Measurements from ENCODE around the gene RAD50. TPM values are rescaled to one million over a fixed set of nuclear protein-coding genes. Genes with fewer than 3 reads are reported as not detected.
"Not testable (repeated sequence)": the region's sequence is repeated elsewhere in the genome, so short reads cannot be mapped to it uniquely, and the experiment has no call there.

Gene RAD50
- total RNA-seq, 2 experiments from 2014 or later: 30.4 to 34.5 TPM

DNA sequence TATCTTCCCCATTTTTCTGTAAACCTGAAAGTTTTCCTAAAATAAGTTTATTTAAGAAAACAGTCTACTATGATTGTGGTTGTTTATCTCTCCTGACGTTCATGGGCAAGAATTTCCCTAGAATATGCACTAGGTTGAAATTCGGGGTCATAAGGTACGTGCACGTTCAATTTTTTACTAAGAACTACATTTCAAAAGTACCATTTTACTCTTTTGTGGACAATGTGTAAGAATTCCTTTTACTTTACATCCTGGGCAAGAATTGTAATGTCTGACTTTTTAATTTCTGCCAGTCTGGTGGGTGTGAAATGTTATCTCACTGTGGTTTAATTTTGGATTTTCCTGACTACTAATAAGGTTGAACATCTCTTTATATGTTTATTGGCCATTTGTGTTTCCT is 25.8 kb upstream of the RAD50 start:
- Mint-ChIP-seq H3K27me3 (ENCODE audit: low read depth) (peaks cover 13% of the 10 kb centered on the region), H3K4me3 (no peak overlapping the region), H3K36me3 (ENCODE audit: low read depth) (no peaks in the 10 kb centered on the region), H3K27ac (no peak overlapping the region), H3K9me3 (ENCODE audit: insufficient read depth) (no peaks in the 10 kb centered on the region), H3K4me1 (ENCODE audit: low read depth) (peaks cover 35% of the 10 kb centered on the region)
- DNase-seq (no peak), ATAC-seq (no peak)
- CTCF ChIA-PET: interaction anchor here (1.6 kb wide), 1 partner anchor 288 kb away, joined by 8 read pairs; no protein-coding TSS in a partner anchor
- POLR2A ChIA-PET: no interaction called here

GRCh38 chr5:132539716-132540115 is 17.1 kb upstream of the RAD50 start:
- H3K4me1 Mint-ChIP-seq (ENCODE audit: low read depth): peaks cover 15% of the 10 kb centered on the region
- no peak overlapping the region for H3K27ac Mint-ChIP-seq
- POLR2A ChIA-PET: no interaction called here
- no peaks in the 10 kb centered on the region for H3K9me3 Mint-ChIP-seq (ENCODE audit: insufficient read depth)
- CTCF ChIA-PET: no interaction called here
- no peak overlapping the region for H3K4me3 Mint-ChIP-seq
- DNase-seq: no peak
- no peak for ATAC-seq
- H3K27me3 Mint-ChIP-seq (ENCODE audit: low read depth): peaks cover 11% of the 10 kb centered on the region
- H3K36me3 Mint-ChIP-seq (ENCODE audit: low read depth): no peaks in the 10 kb centered on the region

DNA sequence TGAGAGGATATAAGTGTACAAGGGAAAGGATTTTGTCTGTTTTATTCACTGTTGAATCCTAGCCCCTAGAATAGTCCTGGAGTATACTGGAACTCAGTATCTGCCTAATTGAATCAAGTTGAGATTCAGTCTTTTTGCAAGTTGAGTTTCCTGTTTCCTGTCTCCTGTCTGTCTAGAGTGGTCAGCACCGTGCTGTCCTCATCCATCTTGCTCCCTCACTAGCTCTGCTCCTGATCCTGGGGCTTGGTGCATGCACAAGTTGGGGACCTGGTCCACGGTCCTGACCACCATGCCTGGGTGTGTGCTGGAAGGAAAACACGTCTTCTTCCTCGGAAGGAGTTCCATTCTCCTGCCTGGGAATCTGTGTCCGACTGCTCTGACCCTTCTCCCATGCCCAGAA is 16.6 kb upstream of the RAD50 start:
- POLR2A ChIA-PET: no interaction called here
- Mint-ChIP-seq H3K36me3 (ENCODE audit: low read depth) (no peaks in the 10 kb centered on the region), H3K27me3 (ENCODE audit: low read depth) (peaks cover 8% of the 10 kb centered on the region), H3K4me1 (ENCODE audit: low read depth) (peaks cover 15% of the 10 kb centered on the region), H3K4me3 (no peak overlapping the region), H3K9me3 (ENCODE audit: insufficient read depth) (no peaks in the 10 kb centered on the region), H3K27ac (no peak overlapping the region)
- ATAC-seq: no peak
- no peak for DNase-seq
- CTCF ChIA-PET: interaction anchor here (1.0 kb wide), 1 partner anchor 223 kb away, joined by 3 read pairs; no protein-coding TSS in a partner anchor

- no peak for ATAC-seq
- ChIA-PET CTCF (interaction anchor here (1.0 kb wide), 1 partner anchor 222 kb away, joined by 3 read pairs; no protein-coding TSS in a partner anchor), POLR2A (no interaction called here)
- H3K27me3 Mint-ChIP-seq (ENCODE audit: low read depth): peaks cover 3% of the 10 kb centered on the region
- no peaks in the 10 kb centered on the region for H3K36me3 Mint-ChIP-seq (ENCODE audit: low read depth)
- no peak overlapping the region for H3K4me3 Mint-ChIP-seq
- no peak for DNase-seq
- H3K4me1 Mint-ChIP-seq (ENCODE audit: low read depth): peaks cover 15% of the 10 kb centered on the region
- H3K27ac Mint-ChIP-seq: no peak overlapping the region
- no peaks in the 10 kb centered on the region for H3K9me3 Mint-ChIP-seq (ENCODE audit: insufficient read depth)
These were observed 16.0 kb upstream of the RAD50 start for GRCh38 chr5:132540764-132541163.

DNA sequence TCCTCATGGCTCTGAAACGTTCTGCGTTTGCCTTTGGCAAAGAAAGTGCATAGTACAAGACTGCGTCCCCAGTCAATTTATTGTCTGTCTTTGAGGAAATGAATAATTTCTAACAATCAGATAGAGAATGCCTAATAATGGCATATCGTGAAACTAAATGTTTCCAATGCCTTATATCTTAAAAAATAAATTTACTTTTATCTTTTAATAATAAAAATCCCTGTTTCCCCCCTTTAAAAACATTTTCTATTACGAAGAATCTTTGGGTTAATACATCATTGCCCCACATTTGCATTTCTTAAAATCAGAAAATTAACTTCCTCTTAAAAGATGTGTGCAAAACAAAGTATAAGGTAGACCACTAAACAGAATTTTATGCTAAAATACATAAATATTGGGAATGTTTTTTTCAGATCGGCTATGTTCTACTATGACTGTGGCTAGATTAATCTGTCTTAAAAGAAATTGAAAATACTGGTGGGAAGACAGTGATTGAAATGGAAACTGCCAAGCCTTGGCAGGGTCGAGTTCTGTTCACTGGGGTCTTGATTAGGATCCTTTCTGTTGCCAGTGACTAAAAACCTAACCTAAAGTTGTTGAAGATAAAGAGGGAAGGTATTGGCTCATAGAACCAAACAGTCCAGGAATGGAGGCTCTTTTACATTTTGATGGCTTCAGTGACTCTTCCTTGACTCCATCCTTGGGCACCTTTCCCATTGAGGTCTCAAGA is 13.1 kb upstream of the RAD50 start, which contains the start of gene IL5:
Gene IL5, minus strand, starts transcription at position 51 of the 730 bp plus-strand sequence. Its CDS starts 44 bp downstream, at position 7.
- ChIA-PET POLR2A (no interaction called here), CTCF (interaction anchor here (1.1 to 5.8 kb wide), 2 partner anchors 14 to 17 kb away, joined by 3 to 27 read pairs; partner anchors contain the start of gene RAD50)
- no peaks in the 10 kb centered on the region for H3K27me3 Mint-ChIP-seq (ENCODE audit: low read depth)
- H3K36me3 Mint-ChIP-seq (ENCODE audit: low read depth): no peaks in the 10 kb centered on the region
- H3K9me3 Mint-ChIP-seq (ENCODE audit: insufficient read depth): no peaks in the 10 kb centered on the region
- no peak within 1 kb of the TSS for H3K27ac Mint-ChIP-seq
- H3K4me1 Mint-ChIP-seq (ENCODE audit: low read depth): peaks cover 19% of the 10 kb centered on the region
- no peak within 1 kb of the TSS for H3K4me3 Mint-ChIP-seq
- no peak for DNase-seq
- no peak for ATAC-seq

GRCh38 chr5:132546108-132546507 is 10.7 kb upstream of the RAD50 start:
- ChIA-PET POLR2A (interaction anchor here (0.7 to 1.1 kb wide), 2 partner anchors 11 to 377 kb away, joined by 3 to 4 read pairs; partner anchors contain the start of gene RAD50), CTCF (interaction anchor here (0.9 to 5.8 kb wide), 2 partner anchors 12 to 19 kb away, joined by 3 to 27 read pairs; no protein-coding TSS in a partner anchor)
- Mint-ChIP-seq H3K27me3 (ENCODE audit: low read depth) (no peaks in the 10 kb centered on the region), H3K36me3 (ENCODE audit: low read depth) (no peaks in the 10 kb centered on the region), H3K4me3 (no peak overlapping the region), H3K4me1 (ENCODE audit: low read depth) (peaks cover 12% of the 10 kb centered on the region), H3K27ac (no peak overlapping the region), H3K9me3 (ENCODE audit: insufficient read depth) (no peaks in the 10 kb centered on the region)
- ATAC-seq (no peak), DNase-seq (no peak)

DNA sequence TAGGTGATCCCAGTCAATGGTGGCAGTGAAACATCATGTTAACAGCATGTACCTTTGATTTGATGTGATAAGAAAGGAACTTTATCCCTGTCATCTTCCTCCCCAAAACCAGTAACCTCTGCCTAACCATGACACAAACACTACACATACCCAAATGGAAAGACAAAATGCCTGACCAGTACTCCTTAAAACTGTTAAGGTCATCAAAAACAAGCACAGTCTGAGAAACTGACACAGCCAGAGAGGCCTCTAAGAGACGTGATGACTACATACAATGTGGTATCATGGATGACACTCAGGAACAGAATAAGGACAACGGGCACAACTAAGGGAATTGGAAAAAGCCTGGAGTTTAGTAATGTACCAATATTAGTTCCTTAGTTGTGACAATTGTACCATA is 9.5 kb upstream of the RAD50 start:
- CTCF ChIA-PET: interaction anchor here (1.0 to 5.8 kb wide), 3 partner anchors 10 to 53 kb away, joined by 3 to 27 read pairs (median 3); no protein-coding TSS in a partner anchor

GRCh38 chr5:132548834-132549233 is 7.9 kb upstream of the RAD50 start:
- H3K27ac Mint-ChIP-seq; ATAC-seq; H3K4me1 Mint-ChIP-seq (ENCODE audit: low read depth); H3K27me3 Mint-ChIP-seq (ENCODE audit: low read depth); H3K4me3 Mint-ChIP-seq; H3K9me3 Mint-ChIP-seq (ENCODE audit: insufficient read depth); POLR2A ChIA-PET; DNase-seq; H3K36me3 Mint-ChIP-seq (ENCODE audit: low read depth): not testable (repeated sequence)
- CTCF ChIA-PET: interaction anchor here (1.1 to 1.3 kb wide), 3 partner anchors 23 to 189 kb away, joined by 3 to 4 read pairs (median 3); partner anchors contain the start of gene KIF3A

More for the DNA sequence above, 9.5 kb upstream of the RAD50 start:
- Mint-ChIP-seq H3K9me3 (ENCODE audit: insufficient read depth) (no peaks in the 10 kb centered on the region), H3K4me1 (ENCODE audit: low read depth) (peaks cover 12% of the 10 kb centered on the region), H3K4me3 (no peak overlapping the region), H3K36me3 (ENCODE audit: low read depth) (no peaks in the 10 kb centered on the region), H3K27ac (no peak overlapping the region), H3K27me3 (ENCODE audit: low read depth) (no peaks in the 10 kb centered on the region)
- DNase-seq (no peak), ATAC-seq (no peak)
- POLR2A ChIA-PET: no interaction called here

DNA sequence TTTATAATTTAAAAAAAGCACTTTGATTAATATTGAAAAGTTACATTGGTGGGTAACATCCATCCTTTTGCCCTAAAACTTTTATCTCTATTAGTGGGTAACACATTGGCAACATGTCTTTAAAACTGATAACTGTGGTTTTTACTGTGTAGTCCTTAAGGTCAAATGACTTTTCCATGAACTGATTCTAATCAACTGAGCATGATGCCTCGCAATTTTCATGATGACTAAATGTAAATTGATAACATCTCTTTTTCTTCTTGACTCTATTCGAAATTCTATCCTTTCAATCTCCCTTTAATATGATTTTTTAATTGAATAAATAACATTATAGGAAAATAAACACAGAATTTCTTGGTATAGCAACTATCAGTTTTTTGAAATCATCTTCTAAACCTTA is 7.2 kb upstream of the RAD50 start:
- Mint-ChIP-seq H3K27ac (no peak overlapping the region), H3K4me3 (no peak overlapping the region), H3K27me3 (ENCODE audit: low read depth) (no peaks in the 10 kb centered on the region), H3K36me3 (ENCODE audit: low read depth) (no peaks in the 10 kb centered on the region), H3K9me3 (ENCODE audit: insufficient read depth) (no peaks in the 10 kb centered on the region), H3K4me1 (ENCODE audit: low read depth) (peaks cover 6% of the 10 kb centered on the region)
- ChIA-PET CTCF (no interaction called here), POLR2A (no interaction called here)
- DNase-seq (no peak), ATAC-seq (no peak)

DNA sequence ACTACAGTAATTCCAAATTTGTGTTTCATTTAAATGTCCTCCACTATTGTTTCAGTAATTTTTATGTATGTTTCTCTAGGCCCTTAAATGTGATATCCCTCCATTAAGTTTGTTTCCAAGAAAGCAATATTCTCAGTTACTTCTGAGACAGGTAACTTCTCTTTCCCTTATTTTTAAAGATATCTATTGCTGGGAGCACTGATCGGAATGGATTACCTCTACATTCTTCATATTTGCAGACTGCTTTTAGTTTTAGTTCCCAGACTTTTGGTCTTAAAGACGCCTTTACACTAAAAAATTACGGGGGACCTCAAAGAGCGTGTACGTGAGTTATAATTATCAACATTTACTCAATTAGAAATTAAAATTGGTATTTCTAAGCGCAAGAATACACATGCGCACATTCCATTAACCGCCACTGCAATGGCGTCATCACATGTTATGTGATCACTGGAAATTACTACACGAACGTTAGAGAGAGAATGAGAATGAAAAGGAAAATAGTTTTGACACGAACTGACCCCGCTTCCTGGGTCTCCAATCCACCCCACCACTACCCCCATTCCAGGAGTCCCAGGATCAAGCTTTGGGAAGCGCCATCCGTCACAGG is 519 bp upstream of the RAD50 start:
- Mint-ChIP-seq H3K4me3 (peak overlapping the region; percentile 98), H3K9me3 (ENCODE audit: insufficient read depth) (no peaks in the 10 kb centered on the region), H3K4me1 (ENCODE audit: low read depth) (peaks cover 23% of the 10 kb centered on the region), H3K36me3 (ENCODE audit: low read depth) (peaks cover 6% of the 10 kb centered on the region), H3K27me3 (ENCODE audit: low read depth) (no peaks in the 10 kb centered on the region), H3K27ac (peak overlapping the region; percentile 98)
- ChIA-PET POLR2A (interaction anchor here (0.8 to 1.2 kb wide), 7 partner anchors 10 to 301 kb away, joined by 3 to 10 read pairs (median 4); no protein-coding TSS in a partner anchor), CTCF (interaction anchor here (1.3 to 2.1 kb wide), 3 partner anchors 10 to 29 kb away, joined by 3 to 9 read pairs (median 4); no protein-coding TSS in a partner anchor)
- no peak for ATAC-seq
- DNase-seq: no peak

DNA sequence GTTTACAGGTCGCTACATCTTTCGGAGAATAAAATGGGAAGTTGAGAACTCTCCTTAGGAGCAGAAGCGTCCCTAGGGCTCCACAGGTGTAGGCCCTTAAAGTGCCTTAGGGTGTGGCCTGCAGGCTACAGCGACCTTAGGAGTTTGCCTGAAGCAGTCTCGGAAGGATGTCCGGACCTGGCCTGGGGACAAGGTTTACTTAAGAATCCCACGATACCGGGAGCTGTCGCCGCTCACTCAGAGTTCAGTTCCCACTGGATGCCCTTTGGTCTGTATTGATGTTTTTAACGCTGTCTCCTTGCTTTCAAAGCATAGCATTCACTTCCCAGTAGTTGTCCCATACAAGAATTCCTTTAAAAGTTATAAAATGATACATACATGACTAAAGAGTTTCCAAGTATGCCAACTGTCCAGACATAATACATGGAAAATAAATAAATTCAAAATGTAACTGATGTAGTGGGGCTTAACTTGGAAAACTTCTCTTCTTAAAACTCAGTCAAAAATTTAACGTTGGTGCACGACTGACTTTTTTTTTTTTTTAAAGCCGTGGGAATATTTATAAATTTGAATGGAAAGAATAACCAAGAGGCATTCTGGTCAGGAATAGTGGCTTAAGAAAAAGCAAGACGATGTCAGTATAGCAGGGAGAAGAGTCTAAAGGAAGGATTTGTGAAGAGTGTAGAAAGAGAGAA is 848 bp downstream of the RAD50 start:
- DNase-seq (peak; percentile 49), ATAC-seq (peak; percentile 50)
- peak overlapping the region; percentile 98 for H3K27ac Mint-ChIP-seq
- ChIA-PET CTCF (interaction anchor here (0.8 to 2.1 kb wide), 5 partner anchors 9 to 81 kb away, joined by 3 to 9 read pairs (median 3); no protein-coding TSS in a partner anchor), POLR2A (interaction anchor here (0.7 to 1.2 kb wide), 10 partner anchors 8 to 299 kb away, joined by 3 to 10 read pairs (median 3); no protein-coding TSS in a partner anchor)
- no peaks in the 10 kb centered on the region for H3K27me3 Mint-ChIP-seq (ENCODE audit: low read depth)
- peaks cover 6% of the 10 kb centered on the region for H3K36me3 Mint-ChIP-seq (ENCODE audit: low read depth)
- H3K9me3 Mint-ChIP-seq (ENCODE audit: insufficient read depth): no peaks in the 10 kb centered on the region
- peaks cover 23% of the 10 kb centered on the region for H3K4me1 Mint-ChIP-seq (ENCODE audit: low read depth)
- peak overlapping the region; percentile 98 for H3K4me3 Mint-ChIP-seq

Data from activated CD8-positive, alpha-beta T cell treated with anti-CD3 and anti-CD28 coated beads, Interleukin-2, amount 10 ng/mL, durations not matched to agents 7 days and 5 days (primary cell).